CD4-positive, alpha-beta T cell (primary cell): Measurements from ENCODE around the gene KRTAP10-5. TPM values are rescaled to one million over a fixed set of nuclear protein-coding genes. Genes with fewer than 3 reads are reported as not detected.
"Not testable (repeated sequence)": the region's sequence is repeated elsewhere in the genome, so short reads cannot be mapped to it uniquely, and the experiment has no call there.

ENCODE experiments used
- ATAC-seq: fragments of 200-7000 bp; cut with Tn5 transposase; one replicate; pipeline ENCODE4 v1.10.0; 2022; ENCODE audit warnings: mild to moderate bottlenecking; ENCODE audit not compliant: poor library complexity
- CTCF ChIA-PET: fragments of 350-600 bp; sonication (Branson Sonifier 250); formaldehyde crosslinking; loops from one replicate; lab custom pipeline; 2021; ENCODE audit warnings: antibody characterized with exemption, inconsistent platforms; lab: Charles Lee
- POLR2A ChIA-PET: fragments of 350-600 bp; sonication (Branson Sonifier 250); formaldehyde crosslinking; loops from one replicate; lab custom pipeline; 2021; ENCODE audit warnings: antibody characterized with exemption, inconsistent platforms; lab: Charles Lee
- DNase-seq, 14 experiments: peaks; one replicate each; pipeline ENCODE4 v3.0.0-alpha.2; 2013 to 2020; ENCODE audit warnings: mixed read lengths in 2 of 14
- H3K27ac ChIP-seq, 2 donors: one replicate each; pipeline versions ENCODE4 v1.5.1 to v1.7.0; 2013; ENCODE audit warnings: low read length in 2 of 2, low read depth in 1 of 2, mild to moderate bottlenecking in 1 of 2
- H3K27me3 ChIP-seq, 2 experiments: 1 replicate in 1 of 2; 2 replicates in 1 of 2; pipeline versions ENCODE4 v1.6.1 to v1.7.0; 2013; ENCODE audit warnings: low read length in 2 of 2, control low read depth in 1 of 2, mild to moderate bottlenecking in 1 of 2, moderate library complexity in 1 of 2; ENCODE audit not compliant: insufficient read depth in 2 of 2, control insufficient read depth in 1 of 2
- H3K36me3 ChIP-seq: one replicate; pipeline ENCODE4 v1.6.1; 2013; ENCODE audit warnings: low read length, control low read depth; ENCODE audit not compliant: insufficient read depth
- H3K4me1 ChIP-seq: one replicate; pipeline ENCODE4 v1.6.1; 2013; ENCODE audit warnings: low read length, control low read depth; ENCODE audit not compliant: insufficient read depth
- H3K4me3 ChIP-seq: one replicate; pipeline ENCODE4 v1.5.1; 2013; ENCODE audit warnings: mild to moderate bottlenecking, low read length, moderate library complexity
- H3K9me3 ChIP-seq, 2 experiments: 1 replicate in 1 of 2; 2 replicates in 1 of 2; pipeline versions ENCODE4 v1.6.1 to v1.7.0; 2013; ENCODE audit warnings: low read length in 2 of 2, mild to moderate bottlenecking in 2 of 2, control low read depth in 1 of 2, moderate library complexity in 1 of 2; ENCODE audit not compliant: control insufficient read depth in 1 of 2, insufficient read depth in 1 of 2
- H3K27ac Mint-ChIP-seq: one replicate; pipeline ENCODE4 v1.8.0; 2020; ENCODE audit warnings: mixed read lengths
- H3K27me3 Mint-ChIP-seq: one replicate; pipeline ENCODE4 v1.8.0; 2021; ENCODE audit warnings: mixed read lengths
- H3K36me3 Mint-ChIP-seq: one replicate; pipeline ENCODE4 v1.8.0; 2021; ENCODE audit warnings: low read depth, mixed read lengths
- H3K4me1 Mint-ChIP-seq: one replicate; pipeline ENCODE4 v1.8.0; 2021; ENCODE audit warnings: low read depth, mixed read lengths
- H3K4me3 Mint-ChIP-seq: one replicate; pipeline ENCODE4 v1.8.0; 2020; ENCODE audit warnings: mild to moderate bottlenecking, mixed read lengths
- H3K9me3 Mint-ChIP-seq: one replicate; pipeline ENCODE4 v1.8.0; 2020; ENCODE audit warnings: mixed read lengths
- intact Hi-C, 2 experiments: fragments of 100-400 bp; cut with DNase I in 1 of 2; cut with micrococcal nuclease in 1 of 2; formaldehyde crosslinking; loops; one replicate each; pipeline versions ENCODE4 v1.15.1 to v1.9.0; 2023 to 2025; cut with DNase I, micrococcal nuclease
- total RNA-seq, 174 experiments: library from RNA in 2 of 174; stranded (reverse) in 2 of 174; gene quantifications; one replicate each; pipeline ENCODE4 v1.2.3 and lab custom pipeline; 2021 to 2026
- TF ChIP-seq, protein P1 (sequence below): fragments of 200-600 bp; IDR thresholded peaks from one replicate; pipeline ENCODE4 v1.8.0; 2022; ENCODE audit warnings: antibody characterized with exemption, mild to moderate bottlenecking

KRTAP10-5 gene
- total RNA-seq, 2 experiments from 2014 or later: not detected

GRCh38 chr21:44600118-44600978 lies 19.9 kb upstream of the KRTAP10-5 start, which contains the start of gene KRTAP10-7:
Gene KRTAP10-7 (plus strand): TSS chr21:44600597. CDS start chr21:44600622, 25 bp downstream.
- intact Hi-C loops, ATAC-seq, CTCF ChIA-PET, H3K4me3 ChIP-seq, DNase-seq, H3K27me3 Mint-ChIP-seq, H3K36me3 ChIP-seq, H3K4me1 Mint-ChIP-seq, H3K27ac ChIP-seq, H3K36me3 Mint-ChIP-seq, H3K27ac Mint-ChIP-seq, H3K4me3 Mint-ChIP-seq, H3K27me3 ChIP-seq, H3K9me3 Mint-ChIP-seq, POLR2A ChIA-PET, H3K4me1 ChIP-seq: not testable (repeated sequence)
- H3K9me3 ChIP-seq: peaks cover 10 to 14% of the 10 kb centered on the region in 2 experiments

DNA sequence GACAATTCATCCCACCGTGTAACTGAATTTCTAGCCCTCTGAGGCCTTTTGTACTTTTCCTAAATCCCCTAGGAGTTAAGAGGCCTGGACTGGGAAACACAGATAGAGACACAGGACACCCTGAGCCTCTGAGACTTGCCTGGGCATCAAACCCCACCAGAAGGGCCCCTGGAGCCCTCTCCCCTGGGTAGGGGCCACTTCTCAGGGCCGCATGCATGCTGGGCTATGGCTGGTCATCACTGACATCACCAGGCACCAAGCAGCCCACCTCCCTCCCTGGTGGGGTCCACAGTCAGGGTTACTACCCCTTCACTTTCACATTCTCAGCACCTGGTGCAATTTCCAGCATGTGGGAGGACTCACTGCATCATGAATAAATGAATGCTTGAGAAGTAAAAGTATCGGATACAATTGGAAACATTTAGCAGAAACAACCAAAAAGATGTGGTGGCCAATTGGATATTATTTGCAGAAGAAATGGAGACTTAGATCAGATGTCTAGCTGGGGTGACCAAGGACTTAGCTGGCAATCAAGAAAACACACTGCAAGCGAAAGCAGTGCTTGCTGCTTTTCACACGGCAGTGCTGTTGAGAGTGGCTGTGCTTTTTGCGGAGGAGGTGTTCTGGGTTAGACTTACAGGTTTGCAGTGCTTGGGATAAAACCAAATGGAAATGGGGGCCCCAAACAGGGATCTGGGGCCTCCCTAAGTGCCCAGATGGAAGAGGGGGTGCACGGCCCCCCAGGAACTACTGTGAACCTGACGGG lies 19.0 kb upstream of the KRTAP10-5 start:
- Histone ChIP-seq H3K36me3 (no peaks in the 10 kb centered on the region), H3K27ac (no peak overlapping the region), H3K4me3 (no peak overlapping the region), H3K9me3 (peaks cover 10 to 14% of the 10 kb centered on the region in 2 experiments), H3K27me3 (no peaks in the 10 kb centered on the region), H3K4me1 (peaks cover 2% of the 10 kb centered on the region)
- Mint-ChIP-seq H3K27ac (no peak overlapping the region), H3K4me3 (no peak overlapping the region), H3K9me3 (no peaks in the 10 kb centered on the region), H3K27me3 (no peaks in the 10 kb centered on the region), H3K36me3 (no peaks in the 10 kb centered on the region), H3K4me1 (no peaks in the 10 kb centered on the region)
- ATAC-seq (no peak), DNase-seq (no peak)
- ChIA-PET CTCF (interaction anchor here (0.7 kb wide), 1 partner anchor 58 kb away, joined by 3 read pairs; the partner anchor contains the start of gene KRTAP12-3), POLR2A (no interaction called here)
- TF ChIP-seq, protein P1, sequence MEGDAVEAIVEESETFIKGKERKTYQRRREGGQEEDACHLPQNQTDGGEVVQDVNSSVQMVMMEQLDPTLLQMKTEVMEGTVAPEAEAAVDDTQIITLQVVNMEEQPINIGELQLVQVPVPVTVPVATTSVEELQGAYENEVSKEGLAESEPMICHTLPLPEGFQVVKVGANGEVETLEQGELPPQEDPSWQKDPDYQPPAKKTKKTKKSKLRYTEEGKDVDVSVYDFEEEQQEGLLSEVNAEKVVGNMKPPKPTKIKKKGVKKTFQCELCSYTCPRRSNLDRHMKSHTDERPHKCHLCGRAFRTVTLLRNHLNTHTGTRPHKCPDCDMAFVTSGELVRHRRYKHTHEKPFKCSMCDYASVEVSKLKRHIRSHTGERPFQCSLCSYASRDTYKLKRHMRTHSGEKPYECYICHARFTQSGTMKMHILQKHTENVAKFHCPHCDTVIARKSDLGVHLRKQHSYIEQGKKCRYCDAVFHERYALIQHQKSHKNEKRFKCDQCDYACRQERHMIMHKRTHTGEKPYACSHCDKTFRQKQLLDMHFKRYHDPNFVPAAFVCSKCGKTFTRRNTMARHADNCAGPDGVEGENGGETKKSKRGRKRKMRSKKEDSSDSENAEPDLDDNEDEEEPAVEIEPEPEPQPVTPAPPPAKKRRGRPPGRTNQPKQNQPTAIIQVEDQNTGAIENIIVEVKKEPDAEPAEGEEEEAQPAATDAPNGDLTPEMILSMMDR: no peak
- intact Hi-C loops: no loop called here

GRCh38 chr21:44598061-44598460 lies 17.7 kb upstream of the KRTAP10-5 start:
- H3K36me3 Mint-ChIP-seq: no peaks in the 10 kb centered on the region
- H3K27me3 ChIP-seq: no peaks in the 10 kb centered on the region
- CTCF ChIA-PET: no interaction called here

More at GRCh38 chr21:44598061-44598460, 17.7 kb upstream of the KRTAP10-5 start:
- Histone ChIP-seq H3K4me1 (peaks cover 2% of the 10 kb centered on the region), H3K36me3 (no peaks in the 10 kb centered on the region), H3K27ac (no peak overlapping the region), H3K9me3 (peaks cover 9 to 10% of the 10 kb centered on the region in 2 experiments), H3K4me3 (no peak overlapping the region)
- intact Hi-C loops: no loop called here
- H3K4me3 Mint-ChIP-seq: no peak overlapping the region
- TF ChIP-seq, protein P1: no peak
- POLR2A ChIA-PET: no interaction called here
- H3K27me3 Mint-ChIP-seq: no peaks in the 10 kb centered on the region
- H3K4me1 Mint-ChIP-seq: no peaks in the 10 kb centered on the region
- H3K27ac Mint-ChIP-seq: no peak overlapping the region
- no peak for DNase-seq
- ATAC-seq: no peak
- no peaks in the 10 kb centered on the region for H3K9me3 Mint-ChIP-seq
